Omental fat pad (tissue), 4 donors: ENCODE data around the gene WDR81. TPM values are rescaled to one million over a fixed set of nuclear protein-coding genes. Genes with fewer than 3 reads are reported as not detected.

Experiments used
- ATAC-seq: fragments of 150-250 bp; one replicate; pipeline ENCODE4 v1.9.1; 2016; ENCODE audit warnings: mild to moderate bottlenecking, moderate library complexity; ENCODE audit not compliant: low FRiP score
- DNase-seq: peaks from one replicate; pipeline ENCODE4 v3.0.0-alpha.2; 2019; ENCODE audit warnings: low spot score
- total RNA-seq, 4 donors: library from RNA; depleted of rRNA; stranded (reverse); fragments of >200 nt; gene quantifications; one replicate each; pipeline ENCODE4 v1.1.0, GENCODE V29; 2016
- TF ChIP-seq, protein P1 (sequence below), 3 donors: fragments of 450-650 bp; IDR thresholded peaks; one replicate each; pipeline ENCODE4 v1.5.1; 2016 to 2017; ENCODE audit warnings: antibody characterized with exemption in 3 of 3, mild to moderate bottlenecking in 3 of 3, moderate library complexity in 2 of 3

WDR81 gene
- total RNA-seq, 4 donors from 2014 or later = 39.2 to 71.1 (median 49.8) TPM

- TF ChIP-seq, protein P1, sequence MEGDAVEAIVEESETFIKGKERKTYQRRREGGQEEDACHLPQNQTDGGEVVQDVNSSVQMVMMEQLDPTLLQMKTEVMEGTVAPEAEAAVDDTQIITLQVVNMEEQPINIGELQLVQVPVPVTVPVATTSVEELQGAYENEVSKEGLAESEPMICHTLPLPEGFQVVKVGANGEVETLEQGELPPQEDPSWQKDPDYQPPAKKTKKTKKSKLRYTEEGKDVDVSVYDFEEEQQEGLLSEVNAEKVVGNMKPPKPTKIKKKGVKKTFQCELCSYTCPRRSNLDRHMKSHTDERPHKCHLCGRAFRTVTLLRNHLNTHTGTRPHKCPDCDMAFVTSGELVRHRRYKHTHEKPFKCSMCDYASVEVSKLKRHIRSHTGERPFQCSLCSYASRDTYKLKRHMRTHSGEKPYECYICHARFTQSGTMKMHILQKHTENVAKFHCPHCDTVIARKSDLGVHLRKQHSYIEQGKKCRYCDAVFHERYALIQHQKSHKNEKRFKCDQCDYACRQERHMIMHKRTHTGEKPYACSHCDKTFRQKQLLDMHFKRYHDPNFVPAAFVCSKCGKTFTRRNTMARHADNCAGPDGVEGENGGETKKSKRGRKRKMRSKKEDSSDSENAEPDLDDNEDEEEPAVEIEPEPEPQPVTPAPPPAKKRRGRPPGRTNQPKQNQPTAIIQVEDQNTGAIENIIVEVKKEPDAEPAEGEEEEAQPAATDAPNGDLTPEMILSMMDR (IDR thresholded peaks at IDR 0.05) = no peak
- DNase-seq = peak; percentile 48
- peak; percentile 36 for ATAC-seq
These were observed 55.1 kb downstream of the WDR81 start for GRCh38 chr17:1779571-1780131.

GRCh38 chr17:1782171-1782567 is 57.7 kb downstream of the WDR81 start:
- DNase-seq (no peak), ATAC-seq (no peak)
- TF ChIP-seq, protein P1 (IDR thresholded peaks at IDR 0.05) = no peak

DNA sequence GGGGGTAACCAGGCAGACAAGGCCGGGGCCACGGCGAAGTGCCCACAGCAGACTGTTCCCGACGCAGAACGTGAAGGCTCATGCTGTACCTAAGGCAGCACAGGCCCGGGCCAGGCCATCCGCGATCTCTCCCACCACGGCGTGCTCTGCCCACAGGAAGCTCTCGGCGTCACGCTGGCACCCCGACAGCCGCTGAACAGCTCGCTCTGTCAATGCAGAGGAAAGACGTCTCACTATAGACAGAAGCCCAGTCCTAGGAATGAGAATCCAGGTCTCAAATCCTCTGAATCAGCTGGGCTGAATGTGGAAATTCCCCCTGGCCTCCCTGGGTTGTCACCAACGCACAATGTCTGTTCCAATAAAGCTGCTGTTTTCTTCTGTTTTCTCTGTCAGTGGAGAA is 58.8 kb downstream of the WDR81 start:
- ATAC-seq (no peak), DNase-seq (no peak)
- TF ChIP-seq, protein P1 (IDR thresholded peaks at IDR 0.05) = no peak

GRCh38 chr17:1783834-1784611 is 59.5 kb downstream of the WDR81 start:
- peak; percentile 78 for ATAC-seq
- TF ChIP-seq, protein P1 (IDR thresholded peaks at IDR 0.05) = peak in 2 of 3 donors; percentile 64 to 74
- peak; percentile 60 for DNase-seq

- TF ChIP-seq, protein P1 (IDR thresholded peaks at IDR 0.05) = no peak
- ATAC-seq (no peak), DNase-seq (no peak)
These were observed 61.4 kb downstream of the WDR81 start for GRCh38 chr17:1785930-1786329.

GRCh38 chr17:1786708-1787107 is 62.2 kb downstream of the WDR81 start:
- DNase-seq (no peak), ATAC-seq (no peak)
- TF ChIP-seq, protein P1 (IDR thresholded peaks at IDR 0.05) = no peak
